MM.1S (cell line): ENCODE measurements around the gene FIGNL2.

Source experiments
- DNase-seq: peaks from one replicate; pipeline ENCODE4 v3.0.0-alpha.2; 2015
- H2AFZ ChIP-seq: fragments of 300-600 bp; sonication (generic); 2 replicates; pipeline ENCODE4 v1.6.0; 2016; ENCODE audit warnings: antibody characterized with exemption, low read length
- H3F3A ChIP-seq: fragments of 300-600 bp; sonication (generic); 2 replicates; pipeline ENCODE4 v1.6.1; 2016; ENCODE audit warnings: mild to moderate bottlenecking, antibody characterized with exemption, low read length, moderate library complexity, mixed read lengths; ENCODE audit not compliant: insufficient read depth
- H3K27ac ChIP-seq: fragments of 300-600 bp; sonication (generic); 2 replicates; pipeline ENCODE4 v1.5.1; 2016; ENCODE audit warnings: mild to moderate bottlenecking, low read length
- H3K27me3 ChIP-seq: fragments of 300-600 bp; sonication (generic); replicated peaks from 2 replicates; pipeline ENCODE4 v1.6.0; 2016; ENCODE audit warnings: low read length; ENCODE audit not compliant: insufficient read depth
- H3K36me3 ChIP-seq: fragments of 300-600 bp; sonication (generic); replicated peaks from 2 replicates; pipeline ENCODE4 v1.6.1; 2016; ENCODE audit warnings: mild to moderate bottlenecking, low read length, mixed read lengths; ENCODE audit not compliant: insufficient read depth
- H3K4me1 ChIP-seq: fragments of 300-600 bp; sonication (generic); 2 replicates; pipeline ENCODE4 v1.6.1; 2016; ENCODE audit warnings: low read length, mixed read lengths
- H3K4me2 ChIP-seq: fragments of 300-600 bp; sonication (generic); 2 replicates; pipeline ENCODE4 v1.6.0; 2016; ENCODE audit warnings: low read depth, low read length
- H3K4me3 ChIP-seq: fragments of 300-600 bp; sonication (generic); 2 replicates; pipeline ENCODE4 v1.5.1; 2016; ENCODE audit warnings: low read length, mixed read lengths
- H3K79me2 ChIP-seq: fragments of 300-600 bp; sonication (generic); 2 replicates; pipeline ENCODE4 v1.6.1; 2016; ENCODE audit warnings: mixed run types, low read length, mixed read lengths
- H3K9ac ChIP-seq: fragments of 300-600 bp; sonication (generic); 2 replicates; pipeline ENCODE4 v1.6.1; 2016; ENCODE audit warnings: low read length, mixed read lengths
- H3K9me2 ChIP-seq: fragments of 300-600 bp; sonication (generic); replicated peaks from 2 replicates; pipeline ENCODE4 v1.6.1; 2016; ENCODE audit warnings: mild to moderate bottlenecking, low read length, mixed read lengths; ENCODE audit not compliant: insufficient read depth
- H3K9me3 ChIP-seq: fragments of 300-600 bp; sonication (generic); replicated peaks from 2 replicates; pipeline ENCODE4 v1.6.1; 2016; ENCODE audit warnings: mild to moderate bottlenecking, low read length, mixed read lengths; ENCODE audit not compliant: insufficient read depth
- H4K20me1 ChIP-seq: fragments of 300-600 bp; sonication (generic); 2 replicates; pipeline ENCODE4 v1.6.1; 2016; ENCODE audit warnings: mild to moderate bottlenecking, low read length, moderate library complexity, mixed read lengths; ENCODE audit not compliant: insufficient read depth
- EZH2 ChIP-seq: fragments of 300-600 bp; sonication (generic); optimal IDR thresholded peaks from 2 replicates; pipeline ENCODE3; 2017; ENCODE audit warnings: low read depth, mild to moderate bottlenecking, antibody characterized with exemption, low read length, mixed read lengths
- EZH2phosphoT487 ChIP-seq: fragments of 300-600 bp; sonication (generic); IDR thresholded peaks from 2 replicates; pipeline ENCODE4 v1.6.1; 2018; ENCODE audit warnings: antibody characterized with exemption, low read length
- TF ChIP-seq, protein P1 (sequence below): fragments of 300-600 bp; sonication (generic); IDR thresholded peaks from 2 replicates; pipeline ENCODE4 v1.5.1; 2016; ENCODE audit warnings: antibody characterized with exemption, low read length, mixed read lengths

FIGNL2 gene

DNA sequence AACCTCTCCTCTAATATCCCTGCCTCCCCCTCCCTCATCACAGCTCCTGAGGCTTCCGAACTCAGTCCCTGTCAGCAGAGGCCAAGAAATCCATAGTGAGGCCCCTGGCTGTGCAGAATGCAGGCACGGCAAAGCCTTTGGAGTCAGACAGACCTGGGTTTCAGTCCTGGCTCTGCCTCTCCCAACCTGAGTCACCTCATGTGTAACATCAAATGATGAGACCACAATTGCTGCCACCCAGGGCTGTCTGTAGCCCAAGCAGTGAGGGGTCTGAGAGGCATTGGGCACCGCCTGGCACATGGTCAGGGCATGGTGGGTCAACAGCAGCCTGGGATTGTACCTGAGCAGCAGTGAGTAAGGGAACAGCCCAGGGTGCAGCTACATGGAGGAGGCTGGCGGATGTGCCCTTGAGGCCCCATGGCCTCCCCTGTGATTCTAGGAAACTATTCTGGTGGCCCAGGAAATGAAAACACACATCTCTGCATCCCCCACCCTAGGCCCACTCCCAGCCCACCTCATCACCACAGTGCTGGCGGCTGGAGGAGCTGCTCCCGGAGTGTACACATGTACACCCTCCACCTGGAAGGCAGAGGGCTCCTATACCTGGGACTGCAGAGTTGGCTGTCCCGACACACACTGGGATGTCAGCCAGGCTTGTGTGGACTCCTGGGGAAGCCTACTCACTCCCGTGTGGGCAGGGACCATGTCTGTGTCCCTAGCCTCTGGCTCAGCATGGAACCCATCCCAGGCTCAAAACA lies 47.0 kb upstream of the FIGNL2 start:
- Histone ChIP-seq H3K4me3 (no peak overlapping the region), H3F3A (no peaks in the 10 kb centered on the region), H3K27ac (no peak overlapping the region), H3K27me3 (no peaks in the 10 kb centered on the region; the same call in 1 of the 2 replicates), H2AFZ (no peak overlapping the region), H3K4me1 (no peaks in the 10 kb centered on the region), H3K36me3 (no peaks in the 10 kb centered on the region), H3K9me3 (no peaks in the 10 kb centered on the region), H3K9ac (no peak overlapping the region), H3K9me2 (no peaks in the 10 kb centered on the region), H3K4me2 (no peak overlapping the region), H3K79me2 (no peaks in the 10 kb centered on the region), H4K20me1 (no peaks in the 10 kb centered on the region)
- DNase-seq: no peak
- TF ChIP-seq EZH2phosphoT487: no peak
- TF ChIP-seq, protein P1, sequence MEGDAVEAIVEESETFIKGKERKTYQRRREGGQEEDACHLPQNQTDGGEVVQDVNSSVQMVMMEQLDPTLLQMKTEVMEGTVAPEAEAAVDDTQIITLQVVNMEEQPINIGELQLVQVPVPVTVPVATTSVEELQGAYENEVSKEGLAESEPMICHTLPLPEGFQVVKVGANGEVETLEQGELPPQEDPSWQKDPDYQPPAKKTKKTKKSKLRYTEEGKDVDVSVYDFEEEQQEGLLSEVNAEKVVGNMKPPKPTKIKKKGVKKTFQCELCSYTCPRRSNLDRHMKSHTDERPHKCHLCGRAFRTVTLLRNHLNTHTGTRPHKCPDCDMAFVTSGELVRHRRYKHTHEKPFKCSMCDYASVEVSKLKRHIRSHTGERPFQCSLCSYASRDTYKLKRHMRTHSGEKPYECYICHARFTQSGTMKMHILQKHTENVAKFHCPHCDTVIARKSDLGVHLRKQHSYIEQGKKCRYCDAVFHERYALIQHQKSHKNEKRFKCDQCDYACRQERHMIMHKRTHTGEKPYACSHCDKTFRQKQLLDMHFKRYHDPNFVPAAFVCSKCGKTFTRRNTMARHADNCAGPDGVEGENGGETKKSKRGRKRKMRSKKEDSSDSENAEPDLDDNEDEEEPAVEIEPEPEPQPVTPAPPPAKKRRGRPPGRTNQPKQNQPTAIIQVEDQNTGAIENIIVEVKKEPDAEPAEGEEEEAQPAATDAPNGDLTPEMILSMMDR: no peak
- TF ChIP-seq EZH2: no peak

DNA sequence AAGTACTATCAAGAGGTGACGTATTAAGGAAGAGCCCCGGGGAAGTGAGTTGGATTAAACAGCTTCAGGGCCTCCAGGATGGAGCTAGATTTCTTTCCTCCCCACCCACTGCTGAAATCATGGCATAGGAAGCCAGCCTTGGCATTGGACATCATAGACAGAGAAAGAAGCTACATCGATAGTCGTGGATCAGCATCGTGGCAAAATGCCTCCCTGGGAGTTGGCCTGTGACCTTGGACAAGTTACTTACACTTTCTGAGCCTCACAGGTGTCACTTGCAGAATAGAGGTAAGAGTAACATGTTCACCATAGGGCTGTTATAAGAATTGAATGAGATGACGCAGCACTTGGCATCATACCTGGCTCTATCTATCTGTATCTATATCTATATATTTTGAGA lies 45.3 kb upstream of the FIGNL2 start:
- Histone ChIP-seq H3K27ac (no peak overlapping the region), H3K4me1 (no peaks in the 10 kb centered on the region), H4K20me1 (no peaks in the 10 kb centered on the region), H3K36me3 (no peaks in the 10 kb centered on the region), H2AFZ (no peak overlapping the region), H3K4me3 (no peak overlapping the region), H3K9ac (no peak overlapping the region), H3K9me2 (no peaks in the 10 kb centered on the region), H3K27me3 (no peaks in the 10 kb centered on the region), H3K79me2 (no peaks in the 10 kb centered on the region), H3K9me3 (no peaks in the 10 kb centered on the region), H3K4me2 (no peak overlapping the region), H3F3A (no peaks in the 10 kb centered on the region)
- TF ChIP-seq EZH2phosphoT487 (no peak), EZH2 (no peak)
- TF ChIP-seq, protein P1: no peak
- DNase-seq: no peak

DNA sequence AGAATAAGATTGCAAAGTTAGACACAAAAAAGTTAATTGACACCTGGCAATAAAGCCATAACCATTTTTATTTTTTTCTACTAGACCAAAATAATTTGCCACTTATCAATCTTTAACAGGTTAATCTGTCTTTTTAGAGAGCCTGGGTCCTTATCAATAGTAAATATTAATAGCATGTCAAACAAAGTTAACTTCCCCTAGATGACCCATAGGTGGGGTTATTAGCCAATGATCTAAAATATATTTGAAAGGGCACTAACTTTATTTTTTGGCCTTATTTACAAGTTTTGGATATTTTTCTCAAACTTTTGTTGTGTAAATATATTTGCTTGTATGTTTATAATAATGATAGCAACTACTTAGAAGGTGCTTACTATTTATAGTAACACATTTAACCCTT lies 43.3 kb upstream of the FIGNL2 start:
- H3K9me2 ChIP-seq: no peaks in the 10 kb centered on the region
- H4K20me1 ChIP-seq: no peaks in the 10 kb centered on the region
- H3K27me3 ChIP-seq: no peaks in the 10 kb centered on the region
- H3K4me2 ChIP-seq: no peak overlapping the region
- TF ChIP-seq, protein P1: peak; percentile 40
- no peak for TF ChIP-seq EZH2
- no peak for DNase-seq
- H3K9ac ChIP-seq: no peak overlapping the region
- H3K36me3 ChIP-seq: no peaks in the 10 kb centered on the region
- H3K79me2 ChIP-seq: no peaks in the 10 kb centered on the region
- H3K4me1 ChIP-seq: no peaks in the 10 kb centered on the region
- H3K9me3 ChIP-seq: no peaks in the 10 kb centered on the region
- H3F3A ChIP-seq: no peaks in the 10 kb centered on the region
- no peak overlapping the region for H3K4me3 ChIP-seq
- no peak overlapping the region for H3K27ac ChIP-seq
- H2AFZ ChIP-seq: no peak overlapping the region
